GM10266 (cell line): ENCODE measurements around the gene OTOF.
A peak's percentile ranks its signal among the peaks of the same experiment; 100 is the strongest.
"Not testable (repeated sequence)": the region's sequence is repeated elsewhere in the genome, so short reads cannot be mapped to it uniquely, and the experiment has no call there.

Experiments used
- DNase-seq: peaks from one replicate; pipeline ENCODE4 v3.0.0; 2012; ENCODE audit errors: extremely low spot score
- TF ChIP-seq, protein P1 (sequence below): IDR thresholded peaks from 2 replicates; pipeline ENCODE4 v1.5.1; 2012; ENCODE audit warnings: mild to moderate bottlenecking, low read depth; ENCODE audit not compliant: control insufficient read depth, insufficient read depth; ENCODE audit errors: missing control alignments

The OTOF gene

DNA sequence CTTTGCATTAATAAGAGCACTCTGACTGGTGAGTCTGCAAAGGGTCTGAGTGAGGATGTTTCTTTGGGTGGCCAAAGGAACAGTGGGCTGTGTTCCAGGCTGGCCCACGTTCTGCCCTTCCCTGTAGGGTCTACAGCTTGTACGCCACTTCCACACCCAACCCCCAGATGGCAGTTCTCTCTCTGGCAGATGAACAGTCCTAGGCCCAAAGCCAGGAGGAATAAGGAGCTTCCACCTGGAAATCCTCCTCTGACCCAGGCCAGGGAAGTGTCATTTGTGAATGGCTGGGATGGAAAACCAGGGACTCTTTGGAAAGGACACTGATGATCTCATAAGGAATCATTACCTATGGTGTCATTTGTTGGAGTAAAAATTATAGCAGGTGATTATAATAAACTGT lies 6.6 kb downstream of the OTOF start:
- TF ChIP-seq, protein P1, sequence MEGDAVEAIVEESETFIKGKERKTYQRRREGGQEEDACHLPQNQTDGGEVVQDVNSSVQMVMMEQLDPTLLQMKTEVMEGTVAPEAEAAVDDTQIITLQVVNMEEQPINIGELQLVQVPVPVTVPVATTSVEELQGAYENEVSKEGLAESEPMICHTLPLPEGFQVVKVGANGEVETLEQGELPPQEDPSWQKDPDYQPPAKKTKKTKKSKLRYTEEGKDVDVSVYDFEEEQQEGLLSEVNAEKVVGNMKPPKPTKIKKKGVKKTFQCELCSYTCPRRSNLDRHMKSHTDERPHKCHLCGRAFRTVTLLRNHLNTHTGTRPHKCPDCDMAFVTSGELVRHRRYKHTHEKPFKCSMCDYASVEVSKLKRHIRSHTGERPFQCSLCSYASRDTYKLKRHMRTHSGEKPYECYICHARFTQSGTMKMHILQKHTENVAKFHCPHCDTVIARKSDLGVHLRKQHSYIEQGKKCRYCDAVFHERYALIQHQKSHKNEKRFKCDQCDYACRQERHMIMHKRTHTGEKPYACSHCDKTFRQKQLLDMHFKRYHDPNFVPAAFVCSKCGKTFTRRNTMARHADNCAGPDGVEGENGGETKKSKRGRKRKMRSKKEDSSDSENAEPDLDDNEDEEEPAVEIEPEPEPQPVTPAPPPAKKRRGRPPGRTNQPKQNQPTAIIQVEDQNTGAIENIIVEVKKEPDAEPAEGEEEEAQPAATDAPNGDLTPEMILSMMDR, result no peak
- DNase-seq, result no peak

DNA sequence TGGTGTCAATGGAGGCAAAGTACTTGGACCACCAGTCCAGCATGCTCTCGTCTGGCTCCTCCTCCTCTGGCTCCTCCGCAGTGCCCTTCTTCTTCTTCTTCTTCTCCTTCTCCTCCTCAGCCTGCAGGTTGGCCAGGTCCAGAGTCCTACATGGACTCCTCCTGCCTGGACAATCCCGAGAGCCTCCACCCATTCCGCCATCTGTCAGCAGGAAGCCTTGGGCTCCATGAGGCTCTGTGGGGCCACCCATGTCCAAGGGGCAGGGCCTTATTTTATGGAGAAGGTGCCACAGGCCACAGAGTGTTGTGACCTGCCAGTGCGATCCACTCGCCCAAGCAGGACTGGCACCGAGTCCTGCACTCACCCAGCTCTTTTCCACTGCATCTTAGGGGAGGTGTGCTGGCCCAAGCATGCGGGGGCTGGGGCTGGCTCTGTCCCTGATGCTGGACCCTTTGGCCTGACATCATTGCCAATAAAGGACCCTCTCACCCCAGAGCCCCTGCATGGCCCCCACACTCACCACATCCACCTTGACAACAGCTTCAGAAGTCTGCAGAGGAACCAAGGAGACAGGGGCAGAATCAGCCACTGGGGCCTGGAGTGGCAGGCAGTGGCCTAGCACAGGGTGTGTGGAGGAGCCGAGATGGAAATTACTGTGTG lies 7.2 kb downstream of the OTOF start:
- TF ChIP-seq, protein P1, result no peak
- no peak for DNase-seq

DNA sequence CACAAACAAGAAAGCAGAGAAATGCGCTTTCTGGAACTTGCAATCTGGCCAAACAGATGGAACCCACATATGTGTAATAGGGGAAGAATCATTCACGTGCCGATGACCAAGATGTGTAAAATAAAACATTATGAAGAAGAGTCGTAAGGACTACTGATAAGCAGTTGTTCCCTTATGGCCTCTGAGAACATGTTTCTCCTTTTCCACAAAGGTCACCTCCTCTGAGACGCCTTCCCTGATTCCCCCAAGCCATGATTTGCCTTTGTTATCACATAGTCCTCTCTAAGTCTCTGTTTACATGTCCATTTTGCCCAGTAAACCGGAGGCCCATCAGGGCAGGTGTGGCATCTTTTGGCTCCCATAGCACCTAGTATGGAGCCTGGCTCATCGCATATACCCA lies 8.0 kb downstream of the OTOF start:
- no peak for DNase-seq
- TF ChIP-seq, protein P1, result no peak

DNA sequence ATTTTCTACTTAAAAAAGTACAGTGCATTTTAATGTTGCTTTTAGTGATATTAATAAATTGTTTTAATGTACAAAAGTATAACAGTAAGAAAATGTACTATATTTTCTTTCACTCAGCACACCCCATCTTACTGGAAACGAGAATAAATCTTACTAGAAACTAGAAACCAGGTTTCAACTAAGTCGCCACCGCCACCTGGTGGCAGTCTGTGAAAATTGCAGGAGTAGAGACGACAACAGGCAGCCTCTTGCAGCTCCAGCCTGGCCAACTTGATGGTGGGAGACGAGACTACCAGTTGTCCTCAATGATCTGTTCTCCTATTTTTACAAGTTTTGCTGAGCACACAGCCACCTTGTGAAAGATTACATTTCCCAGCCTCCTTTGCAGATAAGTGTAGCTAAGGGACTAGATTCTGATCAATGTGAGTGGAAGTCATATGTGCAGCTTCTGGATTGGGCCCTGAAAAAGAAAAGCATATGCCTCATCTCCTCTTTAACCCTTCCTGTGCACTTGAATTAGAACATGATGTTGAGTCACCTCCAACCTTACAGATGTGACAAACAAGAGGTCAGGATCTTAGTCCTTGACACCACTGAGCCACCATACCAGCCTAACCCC lies 8.7 kb downstream of the OTOF start:
- DNase-seq, result peak; percentile 82
- TF ChIP-seq, protein P1, result peak; percentile 62

DNA sequence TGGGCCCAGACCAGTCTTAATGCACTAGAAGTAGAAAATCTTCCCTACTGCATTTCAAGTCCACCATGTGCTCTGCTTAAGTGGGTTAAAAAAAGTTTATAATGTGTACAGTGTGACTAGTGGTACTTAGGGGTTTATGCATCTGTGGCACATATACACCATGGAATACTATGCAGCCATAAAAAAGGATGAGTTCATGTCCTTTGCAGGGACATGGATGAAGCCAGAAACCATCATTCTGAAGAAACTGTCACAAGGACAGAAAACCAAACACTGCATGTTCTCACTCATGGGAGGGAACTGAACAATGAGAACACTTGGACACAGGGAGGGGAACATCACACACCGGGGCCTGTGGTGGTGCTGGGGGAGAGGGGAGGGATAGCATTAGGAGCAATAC lies 9.4 kb downstream of the OTOF start:
- DNase-seq, result not testable (repeated sequence)

DNA sequence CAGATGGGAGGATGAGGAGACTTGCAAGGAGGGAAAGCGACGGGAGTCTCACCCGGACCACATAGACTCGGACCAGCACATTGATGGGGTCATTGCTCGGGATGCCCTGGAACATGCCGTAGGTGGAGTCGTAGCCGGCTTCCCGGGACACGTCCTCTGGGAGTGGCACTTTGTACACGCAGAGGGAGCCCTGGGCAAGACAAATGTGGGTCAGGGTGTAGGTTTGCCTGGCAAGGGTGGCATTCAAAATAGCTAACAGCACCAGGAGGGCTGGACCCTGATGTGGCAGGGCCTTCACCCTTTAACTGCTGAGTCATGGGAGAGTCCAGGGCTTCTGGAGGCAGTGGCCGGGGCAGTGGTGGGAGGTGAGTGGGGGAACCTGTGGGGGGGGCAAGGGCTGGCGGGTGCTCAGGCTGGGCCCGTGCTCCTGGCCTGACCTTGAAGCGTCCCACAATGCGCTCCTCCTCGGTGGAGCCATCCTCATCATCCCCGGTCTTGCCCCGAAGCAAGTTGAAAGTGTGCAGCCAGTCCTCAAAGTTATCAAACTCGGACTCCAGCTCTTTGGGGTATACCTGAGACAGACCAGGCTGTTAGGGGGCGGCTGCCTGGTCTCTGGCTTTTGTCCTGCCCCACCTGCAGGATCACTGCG lies 11.1 kb downstream of the OTOF start:
- TF ChIP-seq, protein P1, result no peak
- DNase-seq, result no peak

DNA sequence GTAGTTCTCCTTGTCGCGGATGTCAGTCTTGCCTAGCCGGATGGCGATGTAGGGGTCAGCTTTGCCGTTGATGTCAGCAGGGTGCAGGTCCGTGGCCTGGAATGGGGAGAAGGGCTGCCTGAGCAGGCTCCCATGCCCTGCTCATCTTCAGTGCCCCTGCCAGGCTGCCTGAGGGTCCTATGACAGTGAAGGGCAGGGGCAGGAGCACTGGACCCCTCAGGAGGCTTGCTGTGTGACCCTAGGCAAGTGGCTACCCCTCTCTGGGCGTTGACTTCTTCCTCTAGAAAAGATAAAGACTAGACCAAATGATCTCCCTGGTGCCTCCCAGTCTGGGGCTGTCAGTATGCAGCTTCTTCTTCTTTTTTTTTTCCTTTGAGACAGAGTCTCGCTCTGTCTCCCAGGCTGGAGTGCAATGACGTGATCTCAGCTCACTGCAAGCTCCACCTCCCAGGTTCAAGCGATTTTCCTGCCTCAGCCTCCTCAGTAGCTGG lies 11.9 kb downstream of the OTOF start:
- TF ChIP-seq, protein P1, result no peak
- no peak for DNase-seq
